ENCODE data around the gene JSRP1. TPM values are rescaled to one million over a fixed set of nuclear protein-coding genes. Genes with fewer than 3 reads are reported as not detected.
A peak's percentile ranks its signal among the peaks of the same experiment; 100 is the strongest.

The JSRP1 gene
- total and polyA plus RNA-seq, 4 donors, result 0.25 to 0.45 (median 0.39) TPM; not detected in 1

DNA sequence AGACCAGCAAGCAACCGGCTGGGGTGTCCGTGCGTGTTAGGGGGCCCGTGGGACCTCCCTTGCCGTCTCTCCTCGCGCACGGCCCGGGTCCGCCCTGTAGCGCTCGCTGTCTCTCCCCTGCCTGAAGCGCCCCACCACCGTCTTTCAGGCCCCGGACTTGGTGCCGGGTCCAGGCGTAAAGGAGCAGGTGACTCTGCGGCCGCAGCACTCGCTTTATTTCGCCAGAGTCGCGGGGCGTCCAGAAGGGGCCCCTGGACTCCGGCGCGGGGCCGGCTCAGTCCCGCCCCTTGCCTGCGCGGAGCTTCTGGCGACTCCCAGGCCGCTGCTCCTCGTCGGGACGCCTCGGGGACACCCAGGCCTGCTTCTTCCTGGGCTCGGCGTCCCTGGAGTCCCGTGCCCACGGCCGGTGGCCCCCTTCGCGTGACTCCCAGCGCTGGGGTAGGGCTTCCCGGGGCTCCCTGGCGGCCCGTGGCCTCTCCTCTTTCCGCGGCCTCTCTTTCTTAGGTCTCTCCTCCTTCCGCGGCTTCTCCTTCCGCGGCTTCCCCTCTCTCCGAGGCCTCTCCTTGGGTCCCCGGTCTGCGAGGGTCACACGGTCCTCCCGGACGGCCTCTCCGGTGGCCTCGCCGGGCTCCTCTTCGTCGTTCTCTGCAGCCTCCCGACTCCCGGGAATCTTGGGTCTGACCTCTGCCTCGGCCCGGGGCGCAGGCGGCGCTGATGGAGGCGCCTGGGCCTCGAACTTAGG is 4.0 kb downstream of the JSRP1 start:
- peaks cover 0 to 10% (median 5%) of the 10 kb centered on the region in 4 donors for H3K36me3 ChIP-seq (ENCODE audit: control insufficient read depth in 4 of 4, insufficient read depth in 3 of 4, low read depth in 1 of 4, low read length in 3 of 4)
- DNase-seq (ENCODE audit: low spot score), result no peak
- WGBS, result 10% methylated on average over 74 of the region's 74 CpGs
- peak overlapping the region in 1 of 3 donors; percentile 1 for H3K4me3 ChIP-seq (ENCODE audit: low read depth in 1 of 3, low read length in 3 of 3)
- H3K9ac ChIP-seq (ENCODE audit: low read depth in 1 of 2, low read length in 2 of 2), result no peak overlapping the region
- H3K27me3 ChIP-seq (ENCODE audit: control insufficient read depth in 4 of 4, insufficient read depth in 4 of 4, low read length in 3 of 4), result peaks cover 0 to 28% (median 1%) of the 10 kb centered on the region in 4 donors
- no peak overlapping the region for H3K27ac ChIP-seq (ENCODE audit: low read depth in 1 of 2, low read length in 2 of 2)
- H3K9me3 ChIP-seq (ENCODE audit: control insufficient read depth in 4 of 4, low read length in 3 of 4), result no peaks in the 10 kb centered on the region
- TF ChIP-seq TAF1 (conservative IDR thresholded peaks at IDR 0.05), result no peak
- TF ChIP-seq YY1 (IDR thresholded peaks at IDR 0.05), result no peak
- TF ChIP-seq, protein P1, sequence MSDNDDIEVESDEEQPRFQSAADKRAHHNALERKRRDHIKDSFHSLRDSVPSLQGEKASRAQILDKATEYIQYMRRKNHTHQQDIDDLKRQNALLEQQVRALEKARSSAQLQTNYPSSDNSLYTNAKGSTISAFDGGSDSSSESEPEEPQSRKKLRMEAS (IDR thresholded peaks at IDR 0.05), result no peak
- no peak for TF ChIP-seq HNF4A (conservative IDR thresholded peaks at IDR 0.05)
- TF ChIP-seq RAD21 (IDR thresholded peaks at IDR 0.05), result no peak
- no peak for TF ChIP-seq GABPA (IDR thresholded peaks at IDR 0.05 in 1 of 2, conservative IDR thresholded peaks at IDR 0.05 in 1 of 2)
- TF ChIP-seq REST (IDR thresholded peaks at IDR 0.05), result no peak
- TF ChIP-seq EGR1 (IDR thresholded peaks at IDR 0.05; ENCODE audit: low read depth in 2 of 2), result no peak
- TF ChIP-seq FOXA2 (IDR thresholded peaks at IDR 0.05), result no peak
- peaks cover 11 to 48% (median 26%) of the 10 kb centered on the region in 4 donors for H3K4me1 ChIP-seq (ENCODE audit: control insufficient read depth in 4 of 4, insufficient read depth in 4 of 4, low read length in 3 of 4)

DNA sequence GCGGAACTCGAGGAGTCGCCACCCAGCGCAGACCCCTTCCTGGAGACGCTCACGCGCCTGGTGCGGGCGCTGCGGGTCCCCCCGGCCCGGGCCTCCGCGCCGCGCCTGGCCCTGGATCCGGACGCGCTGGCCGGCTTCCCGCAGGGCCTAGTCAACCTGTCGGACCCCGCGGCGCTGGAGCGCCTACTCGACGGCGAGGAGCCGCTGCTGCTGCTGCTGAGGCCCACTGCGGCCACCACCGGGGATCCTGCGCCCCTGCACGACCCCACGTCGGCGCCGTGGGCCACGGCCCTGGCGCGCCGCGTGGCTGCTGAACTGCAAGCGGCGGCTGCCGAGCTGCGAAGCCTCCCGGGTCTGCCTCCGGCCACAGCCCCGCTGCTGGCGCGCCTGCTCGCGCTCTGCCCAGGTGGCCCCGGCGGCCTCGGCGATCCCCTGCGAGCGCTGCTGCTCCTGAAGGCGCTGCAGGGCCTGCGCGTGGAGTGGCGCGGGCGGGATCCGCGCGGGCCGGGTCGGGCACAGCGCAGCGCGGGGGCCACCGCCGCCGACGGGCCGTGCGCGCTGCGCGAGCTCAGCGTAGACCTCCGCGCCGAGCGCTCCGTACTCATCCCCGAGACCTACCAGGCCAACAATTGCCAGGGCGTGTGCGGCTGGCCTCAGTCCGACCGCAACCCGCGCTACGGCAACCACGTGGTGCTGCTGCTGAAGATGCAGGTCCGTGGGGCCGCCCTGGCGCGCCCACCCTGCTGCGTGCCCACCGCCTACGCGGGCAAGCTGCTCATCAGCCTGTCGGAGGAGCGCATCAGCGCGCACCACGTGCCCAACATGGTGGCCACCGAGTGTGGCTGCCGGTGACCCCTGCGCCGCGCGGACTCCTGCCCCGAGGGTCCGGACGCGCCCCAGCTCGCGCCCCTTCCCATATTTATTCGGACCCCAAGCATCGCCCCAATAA is 4.8 kb downstream of the JSRP1 start:
- no peak for DNase-seq (ENCODE audit: low spot score)
- peaks cover 11 to 53% (median 26%) of the 10 kb centered on the region in 4 donors for H3K4me1 ChIP-seq (ENCODE audit: control insufficient read depth in 4 of 4, insufficient read depth in 4 of 4, low read length in 3 of 4)

More for the DNA sequence above, 4.8 kb downstream of the JSRP1 start:
- H3K27ac ChIP-seq (ENCODE audit: low read depth in 1 of 2, low read length in 2 of 2), result no peak overlapping the region
- H3K4me3 ChIP-seq (ENCODE audit: low read depth in 1 of 3, low read length in 3 of 3), result peak overlapping the region in 1 of 3 donors; percentile 14
- no peak for TF ChIP-seq TAF1 (conservative IDR thresholded peaks at IDR 0.05)
- TF ChIP-seq HNF4A (conservative IDR thresholded peaks at IDR 0.05), result no peak
- TF ChIP-seq JUND (IDR thresholded peaks at IDR 0.05), result no peak
- TF ChIP-seq, protein P2, sequence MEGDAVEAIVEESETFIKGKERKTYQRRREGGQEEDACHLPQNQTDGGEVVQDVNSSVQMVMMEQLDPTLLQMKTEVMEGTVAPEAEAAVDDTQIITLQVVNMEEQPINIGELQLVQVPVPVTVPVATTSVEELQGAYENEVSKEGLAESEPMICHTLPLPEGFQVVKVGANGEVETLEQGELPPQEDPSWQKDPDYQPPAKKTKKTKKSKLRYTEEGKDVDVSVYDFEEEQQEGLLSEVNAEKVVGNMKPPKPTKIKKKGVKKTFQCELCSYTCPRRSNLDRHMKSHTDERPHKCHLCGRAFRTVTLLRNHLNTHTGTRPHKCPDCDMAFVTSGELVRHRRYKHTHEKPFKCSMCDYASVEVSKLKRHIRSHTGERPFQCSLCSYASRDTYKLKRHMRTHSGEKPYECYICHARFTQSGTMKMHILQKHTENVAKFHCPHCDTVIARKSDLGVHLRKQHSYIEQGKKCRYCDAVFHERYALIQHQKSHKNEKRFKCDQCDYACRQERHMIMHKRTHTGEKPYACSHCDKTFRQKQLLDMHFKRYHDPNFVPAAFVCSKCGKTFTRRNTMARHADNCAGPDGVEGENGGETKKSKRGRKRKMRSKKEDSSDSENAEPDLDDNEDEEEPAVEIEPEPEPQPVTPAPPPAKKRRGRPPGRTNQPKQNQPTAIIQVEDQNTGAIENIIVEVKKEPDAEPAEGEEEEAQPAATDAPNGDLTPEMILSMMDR (IDR thresholded peaks at IDR 0.05; ENCODE audit: low read depth, low read length, missing input control), result no peak
- no peak for TF ChIP-seq EGR1 (IDR thresholded peaks at IDR 0.05; ENCODE audit: low read depth in 2 of 2)
- TF ChIP-seq SP1 (IDR thresholded peaks at IDR 0.05), result no peak
- TF ChIP-seq, protein P3, sequence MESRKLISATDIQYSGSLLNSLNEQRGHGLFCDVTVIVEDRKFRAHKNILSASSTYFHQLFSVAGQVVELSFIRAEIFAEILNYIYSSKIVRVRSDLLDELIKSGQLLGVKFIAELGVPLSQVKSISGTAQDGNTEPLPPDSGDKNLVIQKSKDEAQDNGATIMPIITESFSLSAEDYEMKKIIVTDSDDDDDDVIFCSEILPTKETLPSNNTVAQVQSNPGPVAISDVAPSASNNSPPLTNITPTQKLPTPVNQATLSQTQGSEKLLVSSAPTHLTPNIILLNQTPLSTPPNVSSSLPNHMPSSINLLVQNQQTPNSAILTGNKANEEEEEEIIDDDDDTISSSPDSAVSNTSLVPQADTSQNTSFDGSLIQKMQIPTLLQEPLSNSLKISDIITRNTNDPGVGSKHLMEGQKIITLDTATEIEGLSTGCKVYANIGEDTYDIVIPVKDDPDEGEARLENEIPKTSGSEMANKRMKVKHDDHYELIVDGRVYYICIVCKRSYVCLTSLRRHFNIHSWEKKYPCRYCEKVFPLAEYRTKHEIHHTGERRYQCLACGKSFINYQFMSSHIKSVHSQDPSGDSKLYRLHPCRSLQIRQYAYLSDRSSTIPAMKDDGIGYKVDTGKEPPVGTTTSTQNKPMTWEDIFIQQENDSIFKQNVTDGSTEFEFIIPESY (IDR thresholded peaks at IDR 0.05), result no peak
- no peak for TF ChIP-seq NR2F2 (IDR thresholded peaks at IDR 0.05)
- no peak for TF ChIP-seq RXRA (IDR thresholded peaks at IDR 0.05)
- no peak for TF ChIP-seq GABPA (IDR thresholded peaks at IDR 0.05 in 1 of 2, conservative IDR thresholded peaks at IDR 0.05 in 1 of 2)
- WGBS, result 9% methylated on average over 125 of the region's 125 CpGs
- peaks cover 0 to 16% (median 11%) of the 10 kb centered on the region in 4 donors for H3K36me3 ChIP-seq (ENCODE audit: control insufficient read depth in 4 of 4, insufficient read depth in 3 of 4, low read depth in 1 of 4, low read length in 3 of 4)
- peaks cover 0 to 28% (median 1%) of the 10 kb centered on the region in 4 donors for H3K27me3 ChIP-seq (ENCODE audit: control insufficient read depth in 4 of 4, insufficient read depth in 4 of 4, low read length in 3 of 4)
- H3K9ac ChIP-seq (ENCODE audit: low read depth in 1 of 2, low read length in 2 of 2), result no peak overlapping the region
- no peaks in the 10 kb centered on the region for H3K9me3 ChIP-seq (ENCODE audit: control insufficient read depth in 4 of 4, low read length in 3 of 4)
